GM21619 (cell line): Measurements from ENCODE around the gene IGFBP2.

Experiments used
- ATAC-seq: cut with Tn5 transposase; IDR thresholded peaks from one replicate; pipeline ENCODE4 v1.9.1; 2021; ENCODE audit not compliant: unreplicated experiment

The IGFBP2 gene

GRCh38 chr2:216700088-216700567 is 66.9 kb downstream of the IGFBP2 start:
- no peak for ATAC-seq

- no peak for ATAC-seq
Observed at GRCh38 chr2:216700781-216701180, 67.6 kb downstream of the IGFBP2 start.

GRCh38 chr2:216701544-216701943 is 68.3 kb downstream of the IGFBP2 start:
- no peak for ATAC-seq

- ATAC-seq = no peak
Observed at GRCh38 chr2:216702756-216703155, 69.5 kb downstream of the IGFBP2 start.

- no peak for ATAC-seq
Observed at GRCh38 chr2:216710551-216711301, 77.5 kb downstream of the IGFBP2 start.

GRCh38 chr2:216711348-216711747 is 78.1 kb downstream of the IGFBP2 start:
- ATAC-seq = no peak

GRCh38 chr2:216713691-216714336 is 80.6 kb downstream of the IGFBP2 start:
- no peak for ATAC-seq
